Neural progenitor cell (in vitro differentiated cells): ENCODE measurements around the gene CCL7. TPM values are rescaled to one million over a fixed set of nuclear protein-coding genes. Genes with fewer than 3 reads are reported as not detected.

ENCODE experiments used
- DNase-seq: peaks from one replicate; pipeline ENCODE4 v3.0.0-alpha.2; 2016; ENCODE audit warnings: low spot score
- H2AFZ ChIP-seq: fragments of 200-600 bp; sonication (generic); replicated peaks from 2 replicates; pipeline ENCODE4 v1.6.1; 2016; ENCODE audit warnings: antibody characterized with exemption
- H3F3A ChIP-seq: fragments of 200-600 bp; sonication (generic); 2 replicates; pipeline ENCODE4 v1.6.1; 2016; ENCODE audit warnings: antibody characterized with exemption, low read depth
- H3K27ac ChIP-seq: fragments of 200-600 bp; sonication (generic); 2 replicates; pipeline ENCODE4 v1.5.1; 2016; ENCODE audit warnings: mild to moderate bottlenecking
- H3K27me3 ChIP-seq: fragments of 200-600 bp; sonication (generic); 2 replicates; pipeline ENCODE4 v1.6.1; 2016; ENCODE audit warnings: mild to moderate bottlenecking, moderate library complexity
- H3K36me3 ChIP-seq: fragments of 200-600 bp; sonication (generic); 2 replicates; pipeline ENCODE4 v1.5.1; 2016
- H3K4me1 ChIP-seq: fragments of 200-600 bp; sonication (generic); 2 replicates; pipeline ENCODE4 v1.6.1; 2016; ENCODE audit warnings: mixed run types
- H3K4me2 ChIP-seq: fragments of 200-600 bp; sonication (generic); 2 replicates; pipeline ENCODE4 v1.6.1; 2016
- H3K4me3 ChIP-seq: fragments of 200-600 bp; sonication (generic); 2 replicates; pipeline ENCODE4 v1.5.1; 2016
- H3K79me2 ChIP-seq: fragments of 200-600 bp; sonication (generic); 2 replicates; pipeline ENCODE4 v1.6.1; 2016; ENCODE audit warnings: low read depth
- H3K9ac ChIP-seq: fragments of 200-600 bp; sonication (generic); 2 replicates; pipeline ENCODE4 v1.6.1; 2016
- H3K9me3 ChIP-seq: fragments of 200-600 bp; sonication (generic); 2 replicates; pipeline ENCODE4 v1.5.1; 2016; ENCODE audit warnings: low read depth
- H4K20me1 ChIP-seq: fragments of 200-600 bp; sonication (generic); 2 replicates; pipeline ENCODE4 v1.6.1; 2016; ENCODE audit warnings: low read depth
- H3K27ac Mint-ChIP-seq: 3 replicates; pipeline ENCODE4 v1.8.0; 2021; ENCODE audit warnings: mixed read lengths
- H3K27me3 Mint-ChIP-seq: 2 replicates; pipeline ENCODE4 v1.8.0; 2022; ENCODE audit warnings: low read depth, mild to moderate bottlenecking, inconsistent platforms, moderate library complexity, mixed read lengths; ENCODE audit not compliant: insufficient read depth
- H3K36me3 Mint-ChIP-seq: 3 replicates; pipeline ENCODE4 v1.8.0; 2021; ENCODE audit warnings: mixed read lengths
- H3K4me1 Mint-ChIP-seq: 3 replicates; pipeline ENCODE4 v1.8.0; 2021; ENCODE audit warnings: mixed read lengths
- H3K4me3 Mint-ChIP-seq: 3 replicates; pipeline ENCODE4 v1.8.0; 2021; ENCODE audit warnings: mild to moderate bottlenecking, moderate library complexity, mixed read lengths
- H3K9me3 Mint-ChIP-seq: 3 replicates; pipeline ENCODE4 v1.8.0; 2020; ENCODE audit warnings: mixed read lengths
- CTCF ChIP-seq: fragments of 200-600 bp; sonication (generic); IDR thresholded peaks from 2 replicates; pipeline ENCODE4 v1.5.1; 2017; ENCODE audit warnings: antibody characterized with exemption, mild to moderate bottlenecking
- EZH2 ChIP-seq: fragments of 200-600 bp; sonication (generic); IDR thresholded peaks from 2 replicates; pipeline ENCODE4 v1.6.1; 2017; ENCODE audit warnings: antibody characterized with exemption, mild to moderate bottlenecking, moderate library complexity
- EZH2phosphoT487 ChIP-seq: fragments of 200-600 bp; sonication (generic); IDR thresholded peaks from 2 replicates; pipeline ENCODE4 v1.6.1; 2017; ENCODE audit warnings: antibody characterized with exemption
- total RNA-seq: library from RNA; depleted of rRNA; stranded (reverse); fragments of >200 nt; gene quantifications from 2 replicates; pipeline ENCODE4 v1.2.3, GENCODE V29; 2015; ENCODE audit warnings: low replicate concordance

Gene CCL7
- total RNA-seq, 1 donor from 2014 or later: not detected

GRCh38 chr17:34275881-34276280, 5.9 kb downstream of the CCL7 start:
- Histone ChIP-seq H3K27ac (no peak overlapping the region), H3F3A (no peaks in the 10 kb centered on the region), H3K36me3 (no peaks in the 10 kb centered on the region), H2AFZ (no peak overlapping the region), H4K20me1 (no peaks in the 10 kb centered on the region), H3K4me3 (no peak overlapping the region), H3K27me3 (no peaks in the 10 kb centered on the region), H3K9me3 (no peaks in the 10 kb centered on the region), H3K79me2 (no peaks in the 10 kb centered on the region), H3K9ac (no peak overlapping the region), H3K4me1 (no peaks in the 10 kb centered on the region), H3K4me2 (no peak overlapping the region)
- Mint-ChIP-seq H3K27ac (no peak overlapping the region), H3K36me3 (no peaks in the 10 kb centered on the region), H3K27me3 (peaks cover 2% of the 10 kb centered on the region), H3K9me3 (peaks cover 2% of the 10 kb centered on the region), H3K4me3 (no peak overlapping the region), H3K4me1 (no peaks in the 10 kb centered on the region)
- DNase-seq: no peak
- TF ChIP-seq CTCF (no peak), EZH2phosphoT487 (no peak), EZH2 (no peak)

- Mint-ChIP-seq H3K4me3 (no peak overlapping the region), H3K27ac (no peak overlapping the region), H3K27me3 (no peaks in the 10 kb centered on the region), H3K4me1 (no peaks in the 10 kb centered on the region), H3K9me3 (peaks cover 3% of the 10 kb centered on the region), H3K36me3 (no peaks in the 10 kb centered on the region)
- H3K4me2 ChIP-seq: no peak overlapping the region
- H3K9ac ChIP-seq: no peak overlapping the region
- no peak overlapping the region for H3K27ac ChIP-seq
- H4K20me1 ChIP-seq: no peaks in the 10 kb centered on the region
- TF ChIP-seq CTCF (no peak), EZH2 (no peak), EZH2phosphoT487 (no peak)
- H2AFZ ChIP-seq: no peak overlapping the region
- no peaks in the 10 kb centered on the region for H3K27me3 ChIP-seq
- H3K9me3 ChIP-seq: no peaks in the 10 kb centered on the region
- no peaks in the 10 kb centered on the region for H3F3A ChIP-seq
- no peaks in the 10 kb centered on the region for H3K4me1 ChIP-seq
- H3K36me3 ChIP-seq: no peaks in the 10 kb centered on the region
- no peaks in the 10 kb centered on the region for H3K79me2 ChIP-seq
- DNase-seq: no peak
- H3K4me3 ChIP-seq: no peak overlapping the region
Observed at GRCh38 chr17:34276826-34277225, 6.8 kb downstream of the CCL7 start.

- no peak for DNase-seq
- Mint-ChIP-seq H3K4me1 (no peaks in the 10 kb centered on the region), H3K36me3 (no peaks in the 10 kb centered on the region), H3K4me3 (no peak overlapping the region), H3K27me3 (peaks cover 5% of the 10 kb centered on the region), H3K9me3 (peaks cover 3% of the 10 kb centered on the region), H3K27ac (no peak overlapping the region)
- H3K79me2 ChIP-seq: no peaks in the 10 kb centered on the region
- H3K4me3 ChIP-seq: no peak overlapping the region
- no peaks in the 10 kb centered on the region for H4K20me1 ChIP-seq
- no peaks in the 10 kb centered on the region for H3F3A ChIP-seq
- no peak overlapping the region for H2AFZ ChIP-seq
- no peak overlapping the region for H3K27ac ChIP-seq
- H3K36me3 ChIP-seq: no peaks in the 10 kb centered on the region
- no peaks in the 10 kb centered on the region for H3K27me3 ChIP-seq
- TF ChIP-seq EZH2 (no peak), EZH2phosphoT487 (no peak), CTCF (no peak)
- H3K4me1 ChIP-seq: no peaks in the 10 kb centered on the region
- no peak overlapping the region for H3K9ac ChIP-seq
- no peak overlapping the region for H3K4me2 ChIP-seq
- H3K9me3 ChIP-seq: no peaks in the 10 kb centered on the region
Observed at GRCh38 chr17:34283571-34283970, 13.6 kb downstream of the CCL7 start.
